Measurements from ENCODE around the gene FNDC5.

The FNDC5 gene

GRCh38 chr1:32891241-32891570 is 20.5 kb upstream of the FNDC5 start:
- POLR2A ChIA-PET = no interaction called here

GRCh38 chr1:32890516-32891240 is 20.0 kb upstream of the FNDC5 start:
- POLR2A ChIA-PET = no interaction called here
- DNase-seq (ENCODE audit: low read depth, low spot score) = no peak
- TF ChIP-seq CTCF (IDR thresholded peaks at IDR 0.05; ENCODE audit: insufficient read depth, low read length, missing control alignments) = no peak
- no peak overlapping the region for H3K4me3 ChIP-seq (ENCODE audit: low read depth, low read length)
- CTCF ChIA-PET = interaction anchor here (0.5 to 11.7 kb wide), 12 partner anchors 8 to 198 kb away, joined by 3 to 179 read pairs (median 6); partner anchors contain the start of gene FNDC5

More at GRCh38 chr1:32891241-32891570, 20.5 kb upstream of the FNDC5 start:
- no peak overlapping the region for H3K4me3 ChIP-seq (ENCODE audit: low read depth, low read length)
- no peak for TF ChIP-seq CTCF (IDR thresholded peaks at IDR 0.05; ENCODE audit: insufficient read depth, low read length, missing control alignments)
- CTCF ChIA-PET = interaction anchor here (1.0 to 11.7 kb wide), 8 partner anchors 9 to 197 kb away, joined by 3 to 179 read pairs (median 10); partner anchors contain the start of gene FNDC5
- DNase-seq (ENCODE audit: low read depth, low spot score) = no peak

- ChIA-PET POLR2A (no interaction called here), CTCF (interaction anchor here (0.5 to 11.7 kb wide), 9 partner anchors 8 to 118 kb away, joined by 3 to 179 read pairs (median 4); partner anchors contain the start of gene FNDC5)
- no peak for TF ChIP-seq CTCF (IDR thresholded peaks at IDR 0.05; ENCODE audit: insufficient read depth, low read length, missing control alignments)
- DNase-seq (ENCODE audit: low read depth, low spot score) = no peak
- no peak overlapping the region for H3K4me3 ChIP-seq (ENCODE audit: low read depth, low read length)
These were observed 19.1 kb upstream of the FNDC5 start for GRCh38 chr1:32889731-32890278.

GRCh38 chr1:32888677-32889420 is 18.1 kb upstream of the FNDC5 start:
- POLR2A ChIA-PET = no interaction called here
- CTCF ChIA-PET = interaction anchor here (1.0 to 11.7 kb wide), 5 partner anchors 10 to 119 kb away, joined by 3 to 179 read pairs (median 8); partner anchors contain the start of gene FNDC5

GRCh38 chr1:32888134-32888533 is 17.4 kb upstream of the FNDC5 start:
- CTCF ChIA-PET = interaction anchor here (1.6 to 11.7 kb wide), 3 partner anchors 10 to 20 kb away, joined by 3 to 179 read pairs (median 29); partner anchors contain the start of gene FNDC5
- no peak overlapping the region for H3K4me3 ChIP-seq (ENCODE audit: low read depth, low read length)
- no peak for TF ChIP-seq CTCF (IDR thresholded peaks at IDR 0.05; ENCODE audit: insufficient read depth, low read length, missing control alignments)
- POLR2A ChIA-PET = no interaction called here
- DNase-seq (ENCODE audit: low read depth, low spot score) = no peak

More at GRCh38 chr1:32888677-32889420, 18.1 kb upstream of the FNDC5 start:
- H3K4me3 ChIP-seq (ENCODE audit: low read depth, low read length) = no peak overlapping the region
- no peak for DNase-seq (ENCODE audit: low read depth, low spot score)
- TF ChIP-seq CTCF (IDR thresholded peaks at IDR 0.05; ENCODE audit: insufficient read depth, low read length, missing control alignments) = no peak

- ChIA-PET POLR2A (no interaction called here), CTCF (interaction anchor here (1.6 to 11.7 kb wide), 3 partner anchors 11 to 20 kb away, joined by 3 to 179 read pairs (median 29); partner anchors contain the start of gene FNDC5)
- DNase-seq (ENCODE audit: low read depth, low spot score) = no peak
- TF ChIP-seq CTCF (IDR thresholded peaks at IDR 0.05; ENCODE audit: insufficient read depth, low read length, missing control alignments) = no peak
- H3K4me3 ChIP-seq (ENCODE audit: low read depth, low read length) = no peak overlapping the region
These were observed 16.9 kb upstream of the FNDC5 start for GRCh38 chr1:32887623-32888022.
